ENCODE results near the gene TXLNG.
A peak's percentile ranks its signal among the peaks of the same experiment; 100 is the strongest.

The TXLNG gene

DNA sequence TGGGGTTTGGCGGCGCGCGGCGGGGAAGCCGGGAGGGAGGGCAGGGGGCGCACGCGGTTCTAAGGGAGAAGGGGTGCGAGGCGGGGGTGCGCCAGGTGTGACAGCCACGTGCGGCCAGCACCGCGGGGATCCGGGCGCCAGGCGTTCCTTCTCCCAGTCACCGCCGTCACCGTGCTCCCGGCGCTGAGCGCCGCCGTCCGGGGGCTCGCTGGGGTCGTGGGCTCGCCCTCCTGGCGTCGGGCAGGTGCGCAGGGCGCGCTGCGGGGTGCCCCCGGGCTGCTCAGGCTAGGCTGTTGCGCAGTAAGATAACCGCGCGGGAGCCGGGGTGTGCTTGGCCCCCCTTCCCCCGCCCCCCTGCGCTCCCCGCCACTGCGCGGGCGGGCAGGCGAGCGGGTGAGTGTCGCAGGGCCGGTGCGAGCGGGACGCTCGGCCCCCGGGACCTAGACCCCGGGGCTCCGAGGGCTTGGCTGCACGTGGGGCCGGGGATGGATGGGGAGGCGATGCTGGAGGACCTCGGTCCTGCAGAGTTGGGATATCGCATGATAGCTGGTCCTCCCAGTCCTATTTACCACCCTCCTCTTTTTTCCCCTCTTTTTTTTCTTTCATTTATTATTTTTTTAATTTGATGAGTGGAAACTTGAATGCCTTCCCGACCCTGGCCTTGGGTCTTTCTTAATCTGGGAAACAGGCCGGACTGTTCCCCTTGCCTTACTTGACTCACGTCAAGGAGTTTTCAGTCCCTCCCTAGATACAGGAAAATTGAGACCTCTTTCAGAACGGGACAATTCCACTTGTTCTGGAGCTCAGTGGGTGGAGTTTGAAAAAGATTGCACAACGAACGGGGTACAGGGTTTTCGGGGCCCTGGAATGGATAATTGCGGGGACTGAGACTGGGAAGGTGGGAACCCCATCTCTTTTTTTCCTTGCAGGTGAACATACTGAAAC, 797 bp downstream of the TXLNG start:
- no peak for DNase-seq

DNA sequence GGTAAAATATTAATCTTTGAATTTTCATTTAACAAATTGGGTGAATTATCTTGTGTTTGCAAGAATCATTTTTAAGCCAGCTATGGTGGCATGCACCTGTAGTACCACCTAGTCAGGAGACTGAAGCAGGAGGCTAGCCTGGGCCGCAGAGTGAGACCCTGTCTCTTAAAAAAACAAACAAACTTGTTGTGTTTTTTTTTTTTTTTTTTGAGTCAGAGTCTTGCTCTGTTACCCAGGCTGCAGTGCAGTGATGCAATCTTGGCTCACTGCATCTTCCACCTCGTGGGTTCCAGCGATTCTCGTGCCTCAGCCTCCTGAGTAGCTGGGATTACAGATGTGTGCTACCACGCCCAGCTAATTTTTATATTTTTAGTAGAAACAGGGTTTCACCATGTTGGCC, 2.2 kb downstream of the TXLNG start:
- DNase-seq, result no peak

DNA sequence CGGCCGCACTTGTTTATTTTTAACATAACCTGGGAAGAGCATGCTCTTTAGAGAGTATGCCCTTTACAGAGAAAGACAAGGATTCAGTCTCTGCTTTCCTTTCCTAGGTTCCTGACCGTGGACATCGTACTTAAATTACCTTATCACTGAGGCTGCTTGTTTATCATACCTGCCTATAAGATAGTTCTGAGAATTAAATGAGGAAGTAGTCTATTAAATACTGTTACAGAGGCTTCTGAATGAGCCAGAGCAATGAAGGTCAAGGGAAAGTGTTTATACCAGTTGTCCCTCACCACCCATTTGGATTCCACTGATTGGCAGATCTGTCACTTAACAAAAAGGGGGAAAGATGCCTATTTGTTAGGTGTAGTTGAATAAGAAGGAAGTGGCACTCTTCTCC, 10.0 kb downstream of the TXLNG start:
- no peak for DNase-seq

DNA sequence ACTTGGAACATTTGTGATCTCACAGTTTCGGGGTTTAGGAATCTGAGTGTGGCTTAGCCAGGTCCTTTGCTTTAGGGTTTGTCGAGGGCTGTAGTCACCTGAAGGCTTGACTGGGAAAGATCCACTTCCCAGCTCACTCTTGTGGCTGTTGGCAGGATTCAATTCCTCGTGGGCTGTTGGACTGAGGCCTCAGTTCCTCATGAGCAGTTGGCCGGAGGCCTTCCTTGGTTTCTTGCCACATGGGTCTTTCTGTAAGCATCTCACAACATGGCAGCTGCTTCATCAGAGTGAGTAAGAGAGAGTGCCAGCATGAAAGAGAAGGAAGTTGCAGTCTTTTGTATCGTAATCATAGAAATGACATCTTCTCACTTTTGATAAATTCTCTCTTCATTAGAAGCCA, 11.1 kb downstream of the TXLNG start:
- no peak for DNase-seq

DNA sequence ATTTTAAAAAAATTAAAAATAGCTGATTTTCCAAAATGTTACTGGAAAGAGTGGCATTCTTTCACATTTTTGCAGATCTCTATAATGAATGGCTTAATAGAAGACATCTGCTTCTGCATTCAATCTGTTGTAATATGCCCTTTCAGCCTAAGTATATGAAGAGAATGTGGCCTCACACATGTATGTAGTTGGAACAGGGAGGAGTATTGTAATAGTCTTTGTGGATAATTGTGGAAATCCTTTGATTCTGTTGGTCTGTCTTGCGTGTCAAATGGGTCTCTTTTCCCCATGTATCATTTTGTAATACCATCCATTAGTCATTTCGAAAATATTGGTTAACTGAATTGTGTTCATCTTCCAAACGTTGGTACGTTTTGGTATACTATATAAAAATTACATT, 11.6 kb downstream of the TXLNG start:
- no peak for DNase-seq

DNA sequence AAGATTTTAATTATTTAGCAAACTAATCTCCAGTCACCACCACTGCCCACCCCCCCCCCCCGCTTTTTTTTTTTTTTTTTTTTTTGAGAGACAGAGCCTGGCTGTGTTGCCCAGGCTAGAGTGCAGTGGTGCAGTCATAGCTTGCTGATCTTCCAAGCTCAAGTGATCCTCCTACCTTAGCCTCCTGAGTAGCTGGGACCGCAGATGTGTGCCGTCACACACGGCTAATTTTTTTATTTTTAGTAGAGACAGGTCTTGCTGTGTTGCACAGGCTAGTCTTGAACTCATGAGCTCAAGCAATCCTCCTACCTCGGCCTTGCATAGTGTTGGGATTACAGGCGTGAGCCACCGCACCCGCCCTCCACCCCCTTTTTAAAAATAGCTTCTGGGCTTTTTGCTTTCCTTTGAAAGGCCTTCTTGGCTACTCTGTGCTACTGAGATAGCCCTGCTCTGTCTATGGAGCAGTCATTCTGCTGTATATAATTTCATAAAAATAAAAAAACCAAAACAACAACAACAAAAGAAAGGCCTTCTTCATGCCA, 18.7 kb downstream of the TXLNG start:
- DNase-seq, result no peak

DNA sequence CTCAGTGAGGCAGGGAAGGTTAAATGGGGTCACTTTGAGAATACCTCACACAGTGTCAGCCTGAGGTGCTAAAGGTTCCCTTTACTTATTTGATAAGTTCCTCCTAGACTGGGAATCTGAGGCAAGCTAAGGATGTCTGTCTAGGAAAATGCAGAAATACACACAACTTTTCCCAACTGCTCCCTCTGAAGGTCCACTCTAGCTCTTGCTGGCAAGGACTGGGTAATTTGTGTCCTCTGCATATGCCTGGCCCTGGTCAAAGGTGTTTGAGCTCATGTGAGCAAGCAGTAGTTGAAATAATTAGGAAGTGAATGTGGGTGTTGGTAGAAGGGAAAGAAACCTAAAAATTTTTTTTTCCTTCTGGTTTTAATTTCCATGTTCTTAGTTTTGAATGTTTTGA, 21.3 kb downstream of the TXLNG start:
- no peak for DNase-seq

DNA sequence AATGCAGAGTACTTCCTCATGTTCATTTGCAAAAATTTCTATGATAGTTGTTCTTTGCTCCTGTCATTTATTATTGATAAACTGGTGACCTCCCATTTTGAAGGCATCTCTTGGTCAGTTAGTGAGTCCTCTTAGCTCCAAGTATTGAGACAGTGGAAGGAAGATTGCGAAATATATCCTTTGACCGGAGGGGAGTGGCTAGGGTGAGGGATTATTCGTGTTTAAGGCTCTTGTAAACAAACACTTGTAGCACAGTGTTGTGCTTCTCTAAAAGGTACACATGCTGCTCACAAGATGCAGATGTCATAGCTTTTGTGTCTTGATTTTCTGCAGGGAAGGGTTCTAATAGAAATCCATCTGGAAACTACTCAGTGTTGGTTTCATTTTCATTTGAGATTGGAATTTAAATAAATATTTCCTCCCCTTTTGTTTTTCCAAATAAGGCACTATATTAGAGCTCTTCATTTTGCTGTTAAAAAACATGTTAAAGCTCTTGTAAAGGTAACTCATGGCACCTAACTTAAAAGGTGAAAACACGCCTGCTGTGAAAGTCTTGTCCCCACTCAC, 21.8 kb downstream of the TXLNG start:
- no peak for DNase-seq

DNA sequence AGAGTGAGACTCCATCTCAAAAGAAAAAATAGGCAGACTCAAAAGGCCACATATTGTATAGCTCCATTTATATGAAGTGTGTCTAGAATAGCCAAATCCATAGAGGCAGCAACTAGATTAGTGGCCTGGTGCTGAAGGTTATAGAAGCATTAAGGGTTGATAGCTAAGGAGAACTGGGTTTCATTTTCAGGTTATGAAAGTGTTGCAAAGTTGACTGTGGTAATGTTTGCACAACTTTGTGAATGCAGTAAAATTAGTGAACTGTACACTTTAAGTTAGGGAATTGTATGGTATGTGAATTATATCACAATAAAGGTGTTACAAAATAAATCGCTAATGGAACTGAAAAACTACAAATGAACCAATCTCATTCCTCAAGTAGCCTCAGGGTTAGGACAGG, 28.3 kb downstream of the TXLNG start:
- DNase-seq, result no peak

DNA sequence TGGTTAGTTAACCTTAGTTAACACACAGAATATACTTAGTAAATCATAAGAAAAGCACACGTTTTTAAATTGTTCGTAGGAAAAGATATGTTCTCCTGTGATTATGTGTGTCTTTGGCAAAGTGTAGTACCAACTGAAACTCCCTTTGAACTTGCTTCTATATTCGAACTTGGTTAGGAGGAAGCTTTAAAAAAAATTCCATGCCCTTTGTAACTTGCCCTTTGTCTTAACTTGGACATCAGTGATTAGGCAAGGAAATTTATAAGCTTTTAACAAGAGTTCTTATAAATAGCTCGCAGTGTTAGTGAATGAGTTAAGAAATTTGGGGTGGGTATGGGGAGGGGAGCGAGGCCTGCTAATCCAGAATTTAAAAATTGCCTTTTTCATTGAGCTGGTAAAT, 33.4 kb downstream of the TXLNG start:
- no peak for DNase-seq

DNA sequence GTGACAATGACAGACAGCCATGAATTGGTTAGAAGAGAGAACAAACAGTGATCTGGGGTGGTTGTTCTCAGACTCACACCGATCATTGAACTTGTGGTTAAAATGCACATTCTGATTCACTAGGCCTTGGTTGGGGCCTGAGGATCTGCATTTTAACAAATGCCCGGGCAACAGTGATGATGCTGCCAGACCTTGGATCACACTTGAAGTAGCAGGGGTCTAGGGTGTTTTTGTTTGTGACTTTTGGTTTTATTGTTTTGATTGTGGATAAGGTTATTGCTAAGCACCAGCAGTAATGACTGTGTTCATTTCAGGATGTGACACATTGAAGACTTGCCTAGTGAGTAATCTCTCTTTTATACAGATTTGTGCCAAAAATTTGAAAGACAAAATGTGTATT, 36.5 kb downstream of the TXLNG start:
- DNase-seq, result no peak

DNA sequence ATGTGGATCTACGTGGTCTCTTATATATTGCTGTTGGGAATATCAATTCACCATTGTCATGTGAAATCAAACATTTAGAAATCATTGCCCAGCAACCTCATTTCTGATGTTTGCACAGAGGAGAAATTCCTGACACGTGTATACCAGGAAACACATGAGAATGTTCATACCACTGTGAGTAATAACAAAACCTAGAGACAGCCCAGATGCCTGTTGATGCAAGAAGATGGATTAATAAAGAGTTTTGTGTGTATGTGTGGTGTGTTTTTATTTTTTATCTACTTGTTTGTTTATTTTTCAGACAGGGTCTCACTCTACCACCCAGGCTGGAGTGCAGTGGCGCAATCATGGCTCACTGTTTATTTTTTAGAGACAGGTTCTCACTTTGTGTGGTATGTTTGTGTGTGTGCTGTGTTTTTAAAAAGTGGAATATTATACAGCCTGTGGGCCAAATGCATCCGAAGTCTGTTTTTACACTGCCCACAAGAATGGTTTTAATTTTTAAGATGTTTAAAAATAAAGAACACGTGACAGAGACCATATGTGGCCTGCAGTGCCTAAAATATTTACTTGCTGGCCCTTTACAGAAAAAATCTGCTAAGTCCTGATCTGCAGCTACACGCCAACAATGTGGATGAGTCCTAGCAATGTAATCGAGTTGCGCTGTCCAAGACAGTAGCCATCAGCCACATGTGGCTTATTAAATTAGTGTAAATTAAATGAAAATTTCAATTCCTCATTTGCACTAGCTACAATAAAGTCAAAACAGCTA, 39.2 kb downstream of the TXLNG start:
- no peak for DNase-seq

DNA sequence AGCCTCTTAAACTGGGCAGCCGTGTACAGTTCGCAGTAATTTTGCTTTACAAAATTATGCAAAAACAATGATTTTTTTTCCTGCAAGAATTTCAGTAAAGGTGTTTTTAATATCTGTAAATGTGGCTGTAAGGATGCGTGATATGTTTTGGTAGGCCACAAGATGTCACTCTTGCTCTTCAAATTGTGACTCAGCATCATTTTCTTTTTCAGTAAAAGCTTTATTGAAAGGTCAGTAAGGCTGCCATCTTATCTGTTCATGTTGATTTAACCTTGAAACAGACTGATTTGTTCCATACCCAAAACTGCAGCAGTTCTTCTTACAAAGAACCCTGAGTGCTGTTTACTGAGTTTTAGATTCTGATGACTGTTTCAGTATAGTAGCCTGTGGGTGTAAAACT, 39.9 kb downstream of the TXLNG start:
- peak; percentile 36 for DNase-seq

DNA sequence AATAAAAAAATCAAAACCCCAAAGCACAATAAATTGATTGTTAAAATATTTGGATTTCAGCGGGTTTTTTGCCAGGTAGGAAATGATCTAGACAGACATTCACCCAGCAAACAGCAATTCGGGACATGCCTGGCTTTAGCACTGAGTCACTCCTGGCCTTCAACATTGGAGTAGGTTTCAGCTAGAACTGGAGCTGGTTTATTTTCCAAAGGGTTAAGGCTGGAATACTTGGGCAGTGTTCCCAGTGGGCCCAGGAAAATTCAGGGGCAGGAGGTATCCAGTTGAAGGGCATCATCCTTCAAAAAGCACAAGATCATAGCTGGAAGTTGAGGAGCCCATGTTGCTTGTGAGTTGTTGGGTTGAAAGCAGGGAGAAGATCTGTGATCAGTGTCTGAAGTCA, 41.0 kb downstream of the TXLNG start:
- no peak for DNase-seq

DNA sequence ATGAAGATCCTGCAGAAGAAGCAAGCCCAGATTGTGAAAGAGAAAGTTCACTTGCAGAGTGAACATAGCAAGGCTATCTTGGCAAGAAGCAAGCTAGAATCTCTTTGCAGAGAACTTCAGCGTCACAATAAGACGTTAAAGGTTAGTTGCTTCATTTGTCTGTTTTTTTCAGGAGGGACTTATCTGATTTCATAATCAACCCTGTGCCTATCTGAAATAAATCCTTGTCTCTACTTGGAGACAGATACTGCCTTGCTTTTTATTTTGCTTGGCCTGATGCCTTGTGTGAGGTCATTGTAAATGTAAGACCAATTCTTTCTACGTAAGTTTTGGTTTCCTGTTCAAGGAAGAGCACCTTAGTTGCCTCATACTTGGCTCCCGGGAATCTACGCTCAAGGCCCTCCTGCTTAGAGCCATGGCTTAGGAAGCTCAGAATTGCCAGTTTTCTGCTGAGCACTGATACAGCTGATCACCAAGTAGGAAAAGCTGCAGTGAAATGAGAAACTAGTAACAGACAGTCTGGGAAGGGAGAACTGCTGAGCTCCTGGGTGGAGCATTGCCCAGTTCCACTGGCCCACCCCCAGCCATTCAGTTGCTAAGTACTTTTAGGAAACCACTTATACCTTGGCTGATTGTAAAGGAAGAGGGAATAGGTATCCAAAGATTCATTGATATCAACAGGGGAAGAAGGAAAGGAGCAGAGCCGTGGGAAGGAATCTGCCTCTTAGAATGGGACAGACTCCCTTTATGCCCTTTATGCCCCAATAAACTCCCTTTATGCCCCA, 42.0 kb downstream of the TXLNG start:
- DNase-seq, result no peak

DNA sequence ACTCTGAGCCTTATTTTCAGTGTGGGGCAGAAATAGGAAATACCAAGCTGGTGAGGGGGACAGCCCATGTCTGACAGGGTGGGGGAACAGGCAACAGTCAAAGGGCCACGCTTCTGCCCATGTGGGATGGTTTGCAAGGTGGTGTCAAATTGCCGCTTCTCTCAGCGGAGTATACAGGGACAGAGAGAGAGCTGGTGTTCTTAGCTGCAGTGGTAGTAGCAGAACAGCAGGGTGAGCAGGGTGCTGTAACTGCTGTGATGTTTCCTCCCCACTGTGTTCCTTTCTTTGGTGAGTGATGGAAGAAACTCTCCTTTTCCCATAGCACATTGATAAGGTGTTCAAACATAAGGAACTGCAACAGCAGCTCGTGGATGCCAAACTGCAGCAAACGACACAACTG, 46.0 kb downstream of the TXLNG start:
- no peak for DNase-seq

DNA sequence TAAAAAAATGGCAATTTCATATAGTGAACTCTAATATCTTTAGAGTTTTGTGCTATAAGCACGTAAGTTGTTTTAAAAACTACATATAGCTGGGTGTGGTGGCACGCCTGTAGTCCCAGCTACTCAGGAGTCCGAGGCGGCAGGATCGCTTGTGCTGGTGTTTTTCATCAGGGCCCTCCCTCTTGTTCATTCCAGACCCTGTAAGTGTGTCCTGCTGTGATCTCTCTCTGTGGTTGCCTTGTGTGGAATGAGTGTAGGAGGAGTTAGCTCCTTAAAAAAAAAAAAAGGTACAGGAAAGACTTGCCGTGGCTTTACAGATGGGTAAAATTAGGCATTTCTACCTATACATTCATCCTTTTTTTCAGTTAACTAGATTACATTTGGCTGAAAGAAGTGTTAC, 48.5 kb downstream of the TXLNG start:
- DNase-seq, result no peak

DNA sequence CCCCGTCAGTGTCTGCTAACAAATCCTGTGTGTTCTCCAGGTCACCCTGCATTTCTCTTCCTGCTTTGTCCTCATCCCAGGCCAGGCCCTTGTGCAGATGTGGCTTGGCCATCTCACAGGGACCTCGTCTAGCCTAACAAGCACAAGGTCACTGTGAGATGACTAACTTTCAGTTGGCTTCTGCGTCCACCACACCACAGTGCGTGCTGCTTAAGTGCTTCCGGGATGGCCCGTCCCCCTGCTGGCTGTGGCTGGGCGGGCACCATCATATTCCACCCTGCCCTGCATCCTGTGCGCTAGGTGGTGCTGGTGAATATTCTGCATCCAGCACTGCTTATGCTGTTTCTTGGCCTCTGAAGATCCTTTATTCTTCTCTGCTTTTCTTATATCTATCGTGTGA, 50.1 kb downstream of the TXLNG start:
- no peak for DNase-seq

DNA sequence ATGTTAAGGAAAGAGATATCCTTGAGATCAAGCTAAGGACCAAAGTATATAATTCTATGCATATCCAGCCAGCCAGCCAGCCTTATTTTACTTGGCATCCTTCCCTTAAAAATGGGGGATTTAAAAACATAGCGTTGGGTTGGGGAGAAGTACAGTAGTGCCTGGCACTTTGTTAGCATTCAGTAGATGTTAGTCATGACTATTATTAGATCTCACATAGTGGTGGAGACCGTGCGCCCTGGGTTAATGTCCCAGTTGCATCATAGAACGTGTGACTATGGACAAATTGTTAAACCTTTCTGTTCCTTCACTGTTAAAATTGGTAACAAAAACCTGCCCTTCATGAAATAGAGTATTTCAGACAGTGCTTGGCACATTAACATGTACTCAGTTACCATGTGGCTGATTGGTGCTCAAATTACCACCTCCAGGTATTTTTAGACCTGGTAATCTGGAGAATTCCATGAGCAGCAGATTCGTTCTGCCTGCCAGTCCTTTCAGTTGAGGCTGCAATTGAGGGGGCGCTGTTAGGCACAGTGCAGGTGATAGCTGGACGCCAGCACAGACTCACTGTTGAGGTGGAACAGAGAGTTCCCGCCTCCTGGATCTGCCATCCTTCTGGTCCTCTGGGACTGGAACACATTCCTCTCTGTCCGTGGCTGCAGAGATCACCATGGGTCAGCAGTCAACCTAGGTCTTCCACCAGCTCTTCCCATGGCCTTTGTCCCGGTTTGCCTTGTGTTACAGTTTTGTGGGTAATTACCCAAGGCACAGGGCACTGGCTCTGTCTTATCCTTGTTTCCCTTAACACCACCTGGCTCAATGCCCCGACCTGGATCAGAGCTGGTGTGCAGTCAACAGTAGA, 52.2 kb downstream of the TXLNG start:
- no peak for DNase-seq

DNA sequence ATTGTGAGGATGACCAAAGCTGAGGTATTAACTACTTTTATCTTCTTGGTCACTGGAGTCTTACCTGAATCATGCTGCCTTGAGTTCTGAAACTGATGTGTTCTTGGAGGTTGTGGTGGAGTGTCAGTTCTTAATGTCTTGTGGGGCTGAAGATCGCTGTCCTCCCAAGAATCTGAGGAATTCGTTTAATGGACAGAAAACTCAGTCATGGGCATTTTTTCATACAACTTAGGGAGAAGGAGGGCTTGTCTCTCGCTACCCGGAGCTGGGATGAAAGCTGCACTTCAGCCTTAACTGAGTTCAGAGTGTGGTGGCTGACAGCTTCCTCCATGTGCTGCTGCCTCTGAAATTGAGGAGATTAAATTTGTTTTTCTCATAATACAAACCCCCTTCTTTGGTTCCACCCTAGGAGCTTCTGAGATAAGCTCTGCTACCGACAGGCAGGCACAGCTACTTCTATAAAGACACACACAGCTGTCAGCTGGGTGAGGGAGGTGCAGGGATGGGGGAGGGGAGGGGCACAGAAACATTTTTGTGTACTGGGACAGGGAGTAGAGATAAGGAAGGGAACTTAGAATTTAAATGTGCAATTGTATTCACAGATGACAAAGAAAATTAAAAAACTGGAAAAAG, 53.1 kb downstream of the TXLNG start:
- DNase-seq, result no peak

DNA sequence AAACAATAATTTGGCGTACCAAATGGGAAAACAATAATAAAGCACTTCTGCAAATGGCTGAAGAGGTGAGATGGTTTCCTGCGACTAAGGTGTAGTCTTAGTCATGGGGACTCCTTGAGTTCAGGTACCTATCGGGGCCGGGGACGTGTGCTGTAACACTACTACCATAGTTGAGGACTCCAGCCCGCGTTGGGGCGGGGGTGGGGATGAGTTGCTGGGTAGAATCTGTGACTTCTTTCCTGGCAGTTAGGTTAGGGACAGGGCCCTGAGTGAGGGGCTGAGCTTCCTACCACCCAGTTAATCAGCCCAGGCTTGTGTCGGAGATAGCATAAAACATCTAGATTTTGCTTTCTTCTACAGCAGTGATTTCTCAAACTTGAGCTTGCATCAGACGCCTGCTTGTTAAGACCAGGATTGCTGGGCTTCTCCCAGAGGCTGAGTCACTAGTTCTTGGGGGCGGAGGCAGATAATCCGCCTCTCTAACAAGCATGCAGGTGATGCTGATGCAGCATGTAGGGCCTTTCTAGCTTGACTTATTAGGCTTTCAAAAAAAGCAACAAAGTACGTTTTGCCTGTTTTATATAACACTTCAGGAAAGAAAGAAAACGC, 53.7 kb downstream of the TXLNG start:
- DNase-seq, result no peak
